Stimulated activated naive CD4-positive, alpha-beta T cell treated with Interleukin-2 at 50 U/mL for 16 hours (primary cell): ENCODE results near the gene TCF7.

ENCODE experiments used
- DNase-seq: peaks from one replicate; lab custom pipeline; 2025; lab: John Stamatoyannopoulos, UW

The TCF7 gene

GRCh38 chr5:134090522-134090921 is 24.0 kb upstream of the TCF7 start:
- peak; percentile 25 for DNase-seq

GRCh38 chr5:134091626-134092121 is 22.8 kb upstream of the TCF7 start:
- DNase-seq, result no peak

GRCh38 chr5:134092875-134093274 is 21.6 kb upstream of the TCF7 start:
- DNase-seq, result no peak

DNA sequence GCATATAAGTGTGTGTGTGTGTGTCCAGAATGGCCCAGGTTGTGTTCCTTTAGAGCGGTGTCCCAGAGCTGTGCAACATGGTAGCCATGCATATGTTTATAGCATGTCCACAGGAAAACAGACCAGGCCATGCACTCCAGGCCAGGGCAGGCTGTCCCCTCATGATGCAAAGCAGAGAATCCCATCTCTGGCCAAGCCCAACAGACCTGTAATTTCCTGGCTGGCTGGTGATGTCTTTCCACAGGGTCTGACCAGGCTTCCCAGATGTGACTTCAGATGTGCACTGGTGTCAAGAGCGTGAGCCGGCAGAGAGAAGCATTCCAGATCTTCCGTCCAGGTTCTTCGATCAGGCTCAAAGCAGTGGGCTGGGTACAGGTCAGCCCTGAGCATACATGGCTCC is 21.1 kb upstream of the TCF7 start:
- no peak for DNase-seq

DNA sequence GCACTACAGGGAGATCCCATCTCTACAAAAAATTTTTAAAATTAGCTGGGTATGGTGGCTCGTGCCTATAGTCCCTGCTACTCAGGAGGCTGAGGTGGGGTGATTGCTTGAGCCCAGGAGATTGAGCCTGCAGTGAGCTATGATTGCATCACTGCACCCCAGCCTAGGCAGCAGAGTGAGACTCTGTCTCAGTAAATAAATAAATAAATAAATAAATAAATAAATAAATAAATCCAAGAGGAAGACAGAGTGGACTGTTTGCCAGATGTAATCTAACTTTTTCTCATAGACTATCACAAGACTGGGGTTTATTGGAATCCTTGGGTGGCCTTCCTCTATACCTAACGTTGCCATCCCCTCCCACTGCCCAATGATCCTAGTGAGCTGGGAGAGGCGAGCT is 19.2 kb upstream of the TCF7 start:
- DNase-seq, result no peak

- no peak for DNase-seq
Measured at GRCh38 chr5:134095887-134096589, 18.4 kb upstream of the TCF7 start.

DNA sequence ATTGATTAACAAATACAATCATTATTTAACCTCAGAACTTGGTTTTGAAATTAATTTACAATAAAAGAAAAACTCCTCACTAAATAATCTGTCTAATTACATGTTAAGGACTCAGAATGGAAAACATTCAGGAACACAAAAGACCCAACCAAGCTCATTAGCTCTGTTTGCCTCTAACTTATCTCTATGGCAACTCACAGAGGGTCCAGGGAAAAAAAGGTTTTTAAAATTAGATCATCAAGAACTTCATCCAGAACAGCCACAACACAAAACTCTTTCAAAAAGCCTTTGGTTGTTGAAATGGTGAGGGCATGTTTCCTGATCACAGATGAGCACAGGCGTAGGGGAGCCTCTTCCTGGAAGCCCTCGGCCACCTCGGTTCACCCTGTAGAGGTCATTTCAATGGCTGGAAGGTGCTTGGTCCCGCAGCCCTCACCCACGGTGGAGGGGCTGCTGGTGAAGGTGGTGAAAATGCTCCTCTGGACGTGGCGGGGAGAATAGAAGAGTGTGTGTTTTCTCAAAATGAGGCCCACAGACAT is 17.2 kb upstream of the TCF7 start:
- no peak for DNase-seq

DNA sequence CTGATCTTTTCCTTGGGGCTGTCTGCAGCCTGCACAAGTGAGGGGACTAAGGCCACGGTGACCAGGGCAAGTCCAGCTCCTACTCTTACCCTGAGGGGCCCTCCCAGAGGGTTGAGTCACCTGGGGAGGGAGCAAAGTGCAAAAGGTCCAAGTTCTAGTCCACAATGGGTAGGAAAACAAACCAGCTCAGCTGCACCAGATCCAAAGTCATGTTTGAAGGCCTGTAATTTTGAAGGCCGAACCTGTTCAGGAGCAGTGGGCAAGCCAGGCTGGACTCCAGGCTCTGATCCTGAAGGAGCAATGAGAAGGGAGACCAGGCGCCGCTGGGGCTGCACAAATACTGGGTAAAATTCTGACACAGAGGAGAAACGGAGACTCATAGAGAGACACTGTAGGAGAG is 15.8 kb upstream of the TCF7 start:
- no peak for DNase-seq

DNA sequence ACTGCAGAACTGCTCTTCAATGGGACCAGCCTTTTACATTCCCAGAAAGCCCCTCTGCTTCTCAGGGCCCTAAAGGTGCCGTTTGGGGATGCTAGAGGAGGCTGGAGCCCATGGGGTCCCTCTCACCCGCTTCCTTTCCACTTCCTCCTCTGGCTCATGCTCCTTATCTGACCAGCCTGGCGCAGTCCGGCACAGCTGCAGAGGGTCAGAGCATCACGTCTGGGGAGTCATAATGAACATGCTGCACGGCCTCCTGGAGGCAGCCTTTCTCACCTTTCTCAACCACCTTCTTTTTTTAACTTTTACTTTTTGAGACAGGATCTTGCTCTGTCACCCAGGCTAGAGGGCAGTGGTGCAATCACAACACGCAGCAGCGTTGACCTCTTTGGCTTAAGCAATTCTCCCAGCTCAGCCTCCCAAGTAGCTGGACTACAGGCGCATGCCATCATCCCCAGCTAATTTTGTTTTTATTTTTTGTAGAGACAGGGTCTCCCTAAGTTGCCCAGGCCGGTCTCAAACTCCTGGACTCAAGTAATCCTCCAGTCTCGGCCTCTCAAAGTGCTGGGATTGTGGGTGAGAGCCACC is 15.1 kb upstream of the TCF7 start:
- no peak for DNase-seq

- DNase-seq, result no peak
Measured at GRCh38 chr5:134099939-134100282, 14.6 kb upstream of the TCF7 start.

GRCh38 chr5:134100283-134101091 is 14.0 kb upstream of the TCF7 start:
- DNase-seq, result peak; percentile 85

GRCh38 chr5:134101686-134102439 is 12.6 kb upstream of the TCF7 start:
- peak; percentile 62 for DNase-seq

GRCh38 chr5:134103397-134103796 is 11.1 kb upstream of the TCF7 start:
- DNase-seq, result peak; percentile 44

GRCh38 chr5:134103998-134104654 is 10.4 kb upstream of the TCF7 start:
- peak; percentile 51 for DNase-seq

DNA sequence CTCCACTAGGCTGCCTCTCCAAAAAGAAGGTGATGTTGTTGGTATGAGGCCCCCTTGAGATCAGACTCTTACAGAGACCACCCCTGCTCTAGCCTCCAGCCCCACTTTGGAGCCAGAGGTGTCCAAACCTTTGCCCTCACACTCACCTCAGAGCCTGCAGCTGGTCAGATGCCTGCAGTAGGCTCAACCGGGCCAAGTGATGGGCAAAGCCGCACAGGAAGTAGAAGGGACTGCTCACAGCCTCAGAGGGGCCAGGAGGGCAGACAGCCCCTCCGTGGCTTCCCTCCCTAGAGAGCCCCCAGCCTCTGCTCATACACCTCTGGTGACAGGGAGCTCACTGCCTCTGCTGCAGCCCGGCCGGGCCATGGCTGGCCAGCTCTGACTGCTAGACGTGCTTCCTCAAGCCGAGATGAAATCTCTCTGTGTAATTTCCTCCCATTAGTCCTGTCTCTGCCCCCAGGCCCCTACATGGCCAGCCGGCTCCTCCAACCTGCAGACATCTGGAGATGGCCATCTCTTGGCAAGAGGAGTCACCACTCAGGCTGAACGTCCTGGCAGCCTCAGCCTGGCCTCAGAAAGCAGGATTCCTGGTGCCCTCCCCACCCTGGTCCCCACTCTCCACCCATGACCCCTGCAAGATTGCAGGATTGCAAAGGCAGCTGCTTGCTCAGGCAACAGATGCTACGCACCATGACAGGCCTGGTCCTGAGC is 7.3 kb upstream of the TCF7 start:
- DNase-seq, result no peak

- DNase-seq, result no peak
Measured at GRCh38 chr5:134107779-134108178, 6.7 kb upstream of the TCF7 start.

DNA sequence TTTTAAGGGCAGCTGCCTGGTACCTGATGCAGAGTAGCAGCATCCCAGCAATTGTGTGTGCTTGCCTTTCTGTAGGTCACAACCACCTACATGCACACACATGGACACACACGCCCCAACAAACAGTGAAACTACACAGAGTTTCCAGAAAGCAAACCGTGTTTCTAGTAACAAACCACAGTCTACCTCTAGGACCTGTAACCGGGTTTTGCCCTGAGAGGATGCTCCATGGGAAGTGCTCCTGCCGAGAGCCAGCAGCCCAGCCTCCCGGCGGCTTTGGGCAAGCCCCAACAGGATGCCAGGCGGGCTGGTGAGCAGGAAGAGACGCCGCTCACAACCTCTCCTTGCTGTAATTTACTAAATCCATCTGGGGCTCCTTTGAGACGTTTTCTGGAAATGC is 4.1 kb upstream of the TCF7 start:
- DNase-seq, result no peak

GRCh38 chr5:134111741-134112647 is 2.5 kb upstream of the TCF7 start:
- DNase-seq, result peak; percentile 26

GRCh38 chr5:134112726-134113362 is 1.6 kb upstream of the TCF7 start:
- DNase-seq, result no peak
